Vagina (tissue), 2 donors: ENCODE measurements around the gene SLA2. TPM values are rescaled to one million over a fixed set of nuclear protein-coding genes. Genes with fewer than 3 reads are reported as not detected.
"Not testable (repeated sequence)": the region's sequence is repeated elsewhere in the genome, so short reads cannot be mapped to it uniquely, and the experiment has no call there.

Source experiments
- DNase-seq, 2 donors: peaks; one replicate each; pipeline ENCODE4 v3.0.0-alpha.2; 2017; ENCODE audit errors: extremely low spot score in 2 of 2
- H3K27ac ChIP-seq: fragments of 200-600 bp; sonication (generic); one replicate; pipeline ENCODE4 v1.5.1; 2019
- H3K27me3 ChIP-seq: fragments of 200-600 bp; sonication (generic); one replicate; pipeline ENCODE4 v1.5.1; 2019
- H3K36me3 ChIP-seq, 2 donors: fragments of 200-600 bp; sonication (generic); one replicate each; pipeline ENCODE4 v1.5.1; 2017 to 2019
- H3K4me1 ChIP-seq: fragments of 200-600 bp; sonication (generic); one replicate; pipeline ENCODE4 v1.5.1; 2019
- H3K4me3 ChIP-seq, 2 donors: fragments of 200-600 bp; sonication (generic); 1 replicate in 1 of 2; 2 replicates in 1 of 2; pipeline ENCODE4 v1.5.1; 2016 to 2019
- H3K9me3 ChIP-seq: fragments of 200-600 bp; sonication (generic); one replicate; pipeline ENCODE4 v1.5.1; 2019
- CTCF ChIP-seq, 3 experiments: fragments of 450-650 bp in 2 of 3; fragments of 200-600 bp in 1 of 3; sonication (generic) in 1 of 3; IDR thresholded peaks; one replicate each; pipeline ENCODE4 v1.5.1; 2017 to 2019; ENCODE audit warnings: antibody characterized with exemption in 3 of 3, mild to moderate bottlenecking in 2 of 3, moderate library complexity in 2 of 3
- POLR2A ChIP-seq, 2 donors: fragments of 450-650 bp; IDR thresholded peaks; one replicate each; pipeline ENCODE4 v1.6.1; 2017; ENCODE audit warnings: antibody characterized with exemption in 2 of 2, mild to moderate bottlenecking in 2 of 2, moderate library complexity in 2 of 2
- POLR2AphosphoS5 ChIP-seq, 2 donors: sonication (generic); formaldehyde crosslinking; IDR thresholded peaks; one replicate each; pipeline ENCODE4 v1.9.0; 2017; ENCODE audit warnings: antibody characterized with exemption in 2 of 2, mild to moderate bottlenecking in 2 of 2, low read depth in 1 of 2; ENCODE audit not compliant: insufficient read depth in 1 of 2
- intact Hi-C: fragments of 100-400 bp; cut with DNase I; formaldehyde crosslinking; loops from one replicate; pipeline ENCODE4 v1.15.1; 2023
- total RNA-seq: library from RNA; depleted of rRNA; stranded (reverse); fragments of >200 nt; gene quantifications from one replicate; pipeline ENCODE4 v1.2.3, GENCODE V29; 2016

SLA2 gene
- total RNA-seq = 3.7 TPM

GRCh38 chr20:36645998-36646397 is at the start of gene SLA2:
Gene SLA2, minus strand, starts transcription at chr20:36646196. Its CDS starts 4,861 bp downstream, at chr20:36641335.
- H3K27ac ChIP-seq = peak within 1 kb of the TSS; percentile 12
- TF ChIP-seq CTCF (IDR thresholded peaks at IDR 0.05) (no peak), POLR2A (IDR thresholded peaks at IDR 0.05) (no peak), POLR2AphosphoS5 (IDR thresholded peaks at IDR 0.05; ENCODE audit: insufficient read depth in 1 of 2, low read depth in 1 of 2) (peak in 1 of 2 donors; percentile 51)
- no peaks in the 10 kb centered on the region for H3K9me3 ChIP-seq
- no peak for DNase-seq
- H3K27me3 ChIP-seq = no peaks in the 10 kb centered on the region
- intact Hi-C loops = no loop called here
- no peaks in the 10 kb centered on the region for H3K4me1 ChIP-seq
- H3K36me3 ChIP-seq = no peaks in the 10 kb centered on the region
- H3K4me3 ChIP-seq = peak within 1 kb of the TSS; percentile 19 to 25

GRCh38 chr20:36695467-36695866 is 49.5 kb upstream of the SLA2 start:
- H3K27ac ChIP-seq, DNase-seq, H3K9me3 ChIP-seq, intact Hi-C loops, H3K4me1 ChIP-seq, H3K36me3 ChIP-seq, H3K4me3 ChIP-seq, H3K27me3 ChIP-seq: not testable (repeated sequence)

GRCh38 chr20:36688630-36689029 is 42.6 kb upstream of the SLA2 start:
- Histone ChIP-seq H3K4me1 (no peaks in the 10 kb centered on the region), H3K9me3 (no peaks in the 10 kb centered on the region), H3K36me3 (peaks cover 0 to 18% of the 10 kb centered on the region in 2 donors), H3K27me3 (no peaks in the 10 kb centered on the region), H3K27ac (no peak overlapping the region), H3K4me3 (no peak overlapping the region)
- DNase-seq = no peak
- no peak for TF ChIP-seq POLR2A (IDR thresholded peaks at IDR 0.05)
- TF ChIP-seq CTCF (IDR thresholded peaks at IDR 0.05) = no peak
- TF ChIP-seq POLR2AphosphoS5 (IDR thresholded peaks at IDR 0.05; ENCODE audit: insufficient read depth in 1 of 2, low read depth in 1 of 2) = no peak
- intact Hi-C loops = no loop called here

GRCh38 chr20:36687850-36688249 is 41.9 kb upstream of the SLA2 start:
- Histone ChIP-seq H3K9me3 (no peaks in the 10 kb centered on the region), H3K27ac (no peak overlapping the region), H3K4me3 (no peak overlapping the region), H3K36me3 (peaks cover 0 to 18% of the 10 kb centered on the region in 2 donors), H3K27me3 (no peaks in the 10 kb centered on the region), H3K4me1 (no peaks in the 10 kb centered on the region)
- DNase-seq = no peak
- intact Hi-C loops = no loop called here
- TF ChIP-seq CTCF (IDR thresholded peaks at IDR 0.05) (no peak), POLR2AphosphoS5 (IDR thresholded peaks at IDR 0.05; ENCODE audit: insufficient read depth in 1 of 2, low read depth in 1 of 2) (no peak), POLR2A (IDR thresholded peaks at IDR 0.05) (no peak)

GRCh38 chr20:36686944-36687343 is 40.9 kb upstream of the SLA2 start:
- Histone ChIP-seq H3K4me3 (no peak overlapping the region), H3K27me3 (no peaks in the 10 kb centered on the region), H3K36me3 (peaks cover 0 to 26% of the 10 kb centered on the region in 2 donors), H3K9me3 (no peaks in the 10 kb centered on the region), H3K4me1 (no peaks in the 10 kb centered on the region), H3K27ac (no peak overlapping the region)
- intact Hi-C loops = no loop called here
- no peak for TF ChIP-seq CTCF (IDR thresholded peaks at IDR 0.05)
- TF ChIP-seq POLR2AphosphoS5 (IDR thresholded peaks at IDR 0.05; ENCODE audit: insufficient read depth in 1 of 2, low read depth in 1 of 2) = no peak
- TF ChIP-seq POLR2A (IDR thresholded peaks at IDR 0.05) = no peak
- DNase-seq = no peak

- no peak for TF ChIP-seq POLR2AphosphoS5 (IDR thresholded peaks at IDR 0.05; ENCODE audit: insufficient read depth in 1 of 2, low read depth in 1 of 2)
- no peak for TF ChIP-seq POLR2A (IDR thresholded peaks at IDR 0.05)
- TF ChIP-seq CTCF (IDR thresholded peaks at IDR 0.05) = no peak
- H3K4me3 ChIP-seq = no peak overlapping the region
- intact Hi-C loops = no loop called here
- H3K27ac ChIP-seq = no peak overlapping the region
- H3K9me3 ChIP-seq = no peaks in the 10 kb centered on the region
- no peak for DNase-seq
- H3K27me3 ChIP-seq = no peaks in the 10 kb centered on the region
- H3K4me1 ChIP-seq = no peaks in the 10 kb centered on the region
- H3K36me3 ChIP-seq = peaks cover 0 to 26% of the 10 kb centered on the region in 2 donors
Observed at GRCh38 chr20:36686504-36686903, 40.5 kb upstream of the SLA2 start.
